ENCODE measurements around the gene SOX5.
A peak's percentile ranks its signal among the peaks of the same experiment; 100 is the strongest.

SOX5 gene

DNA sequence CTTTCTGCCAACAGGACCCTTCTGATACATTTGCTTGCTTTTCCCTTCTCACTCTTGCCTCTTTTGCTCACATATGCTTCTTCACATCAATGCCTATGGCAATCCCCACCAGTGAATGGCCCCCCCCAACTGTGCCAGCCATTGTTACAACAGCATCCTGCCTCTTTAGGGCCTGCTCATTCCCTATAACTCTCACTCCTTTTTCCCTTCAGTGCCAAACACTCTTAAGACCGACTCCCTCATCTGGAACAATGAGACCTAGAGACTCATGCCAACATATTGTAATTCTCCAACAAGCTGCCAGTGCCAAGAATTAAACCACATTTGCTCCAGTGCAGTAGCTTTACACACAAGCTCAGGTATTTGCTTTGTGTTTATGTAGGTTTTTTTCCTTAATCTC, 189.0 kb downstream of the SOX5 start:
- TF ChIP-seq, protein P1, sequence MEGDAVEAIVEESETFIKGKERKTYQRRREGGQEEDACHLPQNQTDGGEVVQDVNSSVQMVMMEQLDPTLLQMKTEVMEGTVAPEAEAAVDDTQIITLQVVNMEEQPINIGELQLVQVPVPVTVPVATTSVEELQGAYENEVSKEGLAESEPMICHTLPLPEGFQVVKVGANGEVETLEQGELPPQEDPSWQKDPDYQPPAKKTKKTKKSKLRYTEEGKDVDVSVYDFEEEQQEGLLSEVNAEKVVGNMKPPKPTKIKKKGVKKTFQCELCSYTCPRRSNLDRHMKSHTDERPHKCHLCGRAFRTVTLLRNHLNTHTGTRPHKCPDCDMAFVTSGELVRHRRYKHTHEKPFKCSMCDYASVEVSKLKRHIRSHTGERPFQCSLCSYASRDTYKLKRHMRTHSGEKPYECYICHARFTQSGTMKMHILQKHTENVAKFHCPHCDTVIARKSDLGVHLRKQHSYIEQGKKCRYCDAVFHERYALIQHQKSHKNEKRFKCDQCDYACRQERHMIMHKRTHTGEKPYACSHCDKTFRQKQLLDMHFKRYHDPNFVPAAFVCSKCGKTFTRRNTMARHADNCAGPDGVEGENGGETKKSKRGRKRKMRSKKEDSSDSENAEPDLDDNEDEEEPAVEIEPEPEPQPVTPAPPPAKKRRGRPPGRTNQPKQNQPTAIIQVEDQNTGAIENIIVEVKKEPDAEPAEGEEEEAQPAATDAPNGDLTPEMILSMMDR (IDR thresholded peaks at IDR 0.05; ENCODE audit: insufficient read depth, missing control alignments), result no peak
- FAIRE-seq (no peak), DNase-seq (ENCODE audit: insufficient read length, low spot score) (no peak)

DNA sequence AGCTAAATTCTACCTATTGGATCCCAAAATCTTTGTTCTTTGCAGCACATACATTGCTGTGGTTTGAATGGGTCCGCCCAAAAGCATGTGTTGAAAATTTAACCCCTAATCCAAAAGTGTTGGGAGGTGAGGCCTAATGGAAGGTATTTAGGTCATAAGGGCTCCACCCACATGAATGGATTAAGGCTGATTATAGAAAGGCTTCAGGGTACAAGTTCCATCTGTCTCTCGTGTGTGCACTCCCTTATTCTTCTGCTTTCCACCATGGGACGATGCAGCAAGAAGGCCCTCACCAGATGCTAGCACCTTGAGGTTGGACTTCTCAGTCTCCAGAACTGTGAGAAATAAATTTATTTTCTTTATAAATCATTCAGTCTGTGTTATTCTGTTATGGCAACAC, 190.9 kb downstream of the SOX5 start:
- peak; percentile 96 for FAIRE-seq
- no peak for DNase-seq (ENCODE audit: insufficient read length, low spot score)
- TF ChIP-seq, protein P1 (IDR thresholded peaks at IDR 0.05; ENCODE audit: insufficient read depth, missing control alignments), result no peak

DNA sequence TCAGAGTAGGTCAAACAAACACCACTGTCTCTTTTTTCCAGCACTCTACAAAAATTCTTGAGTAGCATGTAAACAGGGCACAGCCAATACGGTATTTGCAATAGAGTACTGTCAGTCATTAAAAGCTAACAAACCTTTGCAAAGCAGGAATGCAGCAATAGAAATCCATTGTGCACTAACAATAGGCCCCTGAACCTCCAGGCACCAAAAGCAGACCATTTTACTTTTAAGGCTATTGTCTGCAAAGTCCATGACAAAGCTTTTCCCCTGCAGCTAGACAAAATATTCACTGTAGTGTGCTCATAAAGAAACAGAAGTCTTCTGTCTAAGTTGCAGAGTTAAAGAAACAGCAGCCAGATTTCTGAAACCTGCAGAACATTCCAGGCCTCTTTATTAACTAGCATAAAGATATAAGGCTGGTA, 191.9 kb downstream of the SOX5 start:
- DNase-seq (ENCODE audit: insufficient read length, low spot score) (no peak), FAIRE-seq (no peak)
- TF ChIP-seq, protein P1 (IDR thresholded peaks at IDR 0.05; ENCODE audit: insufficient read depth, missing control alignments), result no peak

DNA sequence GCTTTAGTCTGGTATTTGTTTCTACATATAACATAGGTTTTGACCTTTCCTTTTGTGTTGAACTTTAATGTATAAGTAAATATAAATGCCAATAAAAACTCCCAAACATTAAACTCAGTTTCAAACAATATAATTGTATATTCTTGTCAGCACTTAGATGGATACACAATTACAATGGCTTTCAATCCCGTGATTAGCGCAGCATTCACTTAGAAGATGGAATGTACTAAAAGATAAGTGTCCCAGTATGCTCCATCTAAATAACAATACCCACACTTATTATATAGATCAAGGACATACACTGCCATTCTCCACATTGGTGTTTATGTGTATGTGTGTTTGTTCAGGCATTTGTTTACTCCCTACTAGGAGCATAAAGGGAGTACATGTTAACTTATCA, 193.1 kb downstream of the SOX5 start:
- TF ChIP-seq, protein P1 (IDR thresholded peaks at IDR 0.05; ENCODE audit: insufficient read depth, missing control alignments), result no peak
- no peak for DNase-seq (ENCODE audit: insufficient read length, low spot score)
- FAIRE-seq, result no peak

DNA sequence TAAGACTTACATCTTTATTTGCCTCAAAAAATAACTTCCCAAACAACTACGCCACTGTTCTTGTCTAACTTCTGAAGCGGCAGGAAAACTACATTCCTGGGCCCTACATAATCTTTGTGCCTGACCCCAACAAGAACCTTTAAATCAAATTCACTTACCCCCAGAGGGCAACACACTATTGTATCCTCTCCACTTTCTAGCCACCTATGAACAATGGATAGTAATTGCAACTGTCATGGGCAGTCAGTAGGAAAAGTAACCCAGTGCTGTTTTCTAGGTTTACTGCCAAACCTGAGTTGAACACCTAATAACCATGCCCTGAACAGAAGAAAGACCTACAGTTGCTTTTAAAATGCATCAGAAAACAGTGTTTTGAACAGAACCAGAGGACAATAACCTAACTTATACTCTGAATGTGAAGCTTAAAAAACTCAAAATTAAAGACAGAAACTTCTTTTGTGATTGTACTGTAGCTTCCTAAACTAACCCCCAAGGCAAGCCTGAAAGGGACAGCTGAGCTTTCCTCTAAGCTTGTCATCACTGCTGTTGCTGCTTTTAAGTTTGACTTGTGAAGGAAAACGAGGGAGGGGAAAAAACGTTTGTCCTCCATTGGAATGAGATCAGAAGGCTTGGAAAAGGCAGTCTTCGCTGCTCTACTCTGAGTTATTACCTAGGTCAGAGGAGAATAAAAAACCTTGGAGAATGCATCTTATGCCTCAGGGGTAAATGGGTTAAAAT, 195.7 kb downstream of the SOX5 start:
- FAIRE-seq, result no peak

DNA sequence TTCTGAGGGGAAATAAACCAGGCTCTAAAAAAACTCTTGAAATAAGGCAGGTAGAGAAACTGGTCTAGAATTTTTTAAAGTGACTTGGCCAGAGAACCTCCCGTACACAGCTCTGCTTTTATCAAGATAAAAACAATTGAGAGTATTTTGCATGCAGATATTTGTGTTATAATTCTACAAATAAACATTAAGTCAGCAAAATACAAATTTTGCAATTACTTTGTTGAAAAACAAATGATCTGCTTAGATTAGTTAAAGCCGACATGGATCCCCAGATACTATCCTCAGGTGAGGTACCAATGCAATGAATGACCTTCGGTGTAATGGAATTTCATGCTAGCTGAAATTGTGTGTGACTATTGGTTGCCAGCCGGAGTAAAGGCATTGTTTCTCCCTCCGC, 197.2 kb downstream of the SOX5 start:
- TF ChIP-seq, protein P1 (IDR thresholded peaks at IDR 0.05; ENCODE audit: insufficient read depth, missing control alignments), result no peak
- FAIRE-seq (no peak), DNase-seq (ENCODE audit: insufficient read length, low spot score) (no peak)

More for the DNA sequence above, 195.7 kb downstream of the SOX5 start:
- TF ChIP-seq, protein P1 (IDR thresholded peaks at IDR 0.05; ENCODE audit: insufficient read depth, missing control alignments), result no peak
- no peak for DNase-seq (ENCODE audit: insufficient read length, low spot score)

DNA sequence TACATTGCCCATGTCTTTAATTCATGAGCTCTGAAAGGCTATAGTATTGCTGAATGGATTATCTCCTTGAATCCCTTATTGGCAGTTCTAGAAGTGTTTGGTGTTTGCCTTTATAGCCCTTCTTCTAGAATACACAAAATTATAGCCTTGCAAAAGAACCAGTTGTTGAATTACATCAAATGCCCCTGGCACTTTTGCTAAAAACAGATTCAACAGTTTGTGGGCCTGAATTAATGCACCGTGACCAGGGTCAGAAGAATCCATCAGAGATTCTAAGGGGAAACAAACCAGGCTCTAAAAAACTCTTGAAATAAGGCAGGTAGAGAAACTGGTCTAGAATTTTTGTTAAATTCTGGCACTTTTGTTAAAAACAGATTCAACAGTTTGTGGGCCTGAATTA, 197.8 kb downstream of the SOX5 start:
- FAIRE-seq, result no peak
- TF ChIP-seq, protein P1 (IDR thresholded peaks at IDR 0.05; ENCODE audit: insufficient read depth, missing control alignments), result no peak
- no peak for DNase-seq (ENCODE audit: insufficient read length, low spot score)
